ENCODE data around the gene PHLDA3.

PHLDA3 gene

DNA sequence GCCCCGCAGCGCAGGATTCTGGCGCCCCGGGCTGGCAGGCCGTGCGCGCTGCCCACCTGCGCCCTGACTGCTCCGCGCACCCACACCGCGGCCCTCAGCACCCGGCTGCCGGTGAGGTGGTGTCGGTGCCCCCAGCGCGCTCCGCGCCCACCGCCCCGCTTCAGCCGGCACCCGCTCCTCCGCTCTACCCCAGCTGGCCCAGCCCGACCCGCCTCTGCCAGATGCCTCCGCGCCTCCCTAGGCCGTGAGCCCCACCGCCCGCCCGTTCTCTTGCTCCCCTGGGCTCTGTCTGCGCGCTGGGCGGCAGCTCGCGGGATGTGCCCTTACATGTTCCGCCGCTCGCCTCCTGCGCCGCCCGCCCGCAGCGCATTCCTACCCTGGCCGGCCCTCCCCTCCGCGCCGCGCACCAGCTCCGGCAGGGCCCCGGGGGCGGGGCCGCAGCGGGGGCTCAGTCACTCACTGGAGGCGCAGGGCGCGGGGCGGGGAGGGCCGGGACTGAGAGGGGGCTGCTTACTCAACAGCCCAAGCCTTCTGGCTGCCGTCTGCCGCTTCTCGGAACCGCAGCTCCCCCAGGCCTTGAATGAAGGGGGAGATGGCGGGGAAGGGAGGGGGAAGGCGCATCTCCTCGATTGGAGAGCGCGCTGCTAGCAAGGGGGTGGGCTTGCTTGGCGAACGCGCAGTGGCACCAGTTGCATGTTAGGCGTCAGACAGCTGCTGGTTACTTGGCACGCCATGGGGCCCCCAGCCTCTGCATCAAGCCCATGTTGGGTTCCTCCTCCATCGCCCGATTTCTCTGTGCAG, at the start of gene PHLDA3:
TSS of gene PHLDA3 (minus strand) at position 345 of the 801 bp plus-strand sequence. CDS start 402 bp downstream, outside the sequence.
- DNase-seq (ENCODE audit: low read depth): no peak
- H3K4me3 ChIP-seq (ENCODE audit: low read length): peak within 1 kb of the TSS; percentile 89
- TF ChIP-seq CTCF (conservative IDR thresholded peaks at IDR 0.05; ENCODE audit: low read depth, low read length): no peak

DNA sequence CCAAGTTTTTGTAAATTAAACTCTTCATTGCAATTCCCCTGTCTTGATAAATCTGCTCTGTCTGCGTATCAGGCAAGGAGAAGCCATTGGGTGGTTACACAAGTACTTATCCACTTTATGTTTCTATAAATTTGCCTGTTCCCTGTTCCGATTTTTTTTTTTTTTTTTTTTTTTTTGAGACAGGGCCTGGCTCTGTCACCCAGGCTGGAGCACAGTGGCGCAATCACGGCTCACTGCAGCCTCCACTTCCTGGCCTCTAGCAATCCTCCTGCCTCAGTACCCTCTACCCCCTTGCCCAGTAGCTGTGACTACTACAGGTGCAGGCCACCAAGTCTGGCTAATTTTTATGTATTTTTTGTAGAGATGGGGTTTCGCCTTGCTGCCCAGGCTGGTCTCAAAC, 49.1 kb upstream of the PHLDA3 start:
- DNase-seq (ENCODE audit: low read depth): no peak
- TF ChIP-seq CTCF (conservative IDR thresholded peaks at IDR 0.05; ENCODE audit: low read depth, low read length): no peak
- no peak overlapping the region for H3K4me3 ChIP-seq (ENCODE audit: low read length)

GRCh38 chr1:201517631-201518030, 48.6 kb upstream of the PHLDA3 start:
- DNase-seq (ENCODE audit: low read depth): no peak
- H3K4me3 ChIP-seq (ENCODE audit: low read length): no peak overlapping the region
- TF ChIP-seq CTCF (conservative IDR thresholded peaks at IDR 0.05; ENCODE audit: low read depth, low read length): no peak

- H3K4me3 ChIP-seq (ENCODE audit: low read length): no peak overlapping the region
- no peak for DNase-seq (ENCODE audit: low read depth)
- TF ChIP-seq CTCF (conservative IDR thresholded peaks at IDR 0.05; ENCODE audit: low read depth, low read length): no peak
Observed at GRCh38 chr1:201516511-201517127, 47.6 kb upstream of the PHLDA3 start.

DNA sequence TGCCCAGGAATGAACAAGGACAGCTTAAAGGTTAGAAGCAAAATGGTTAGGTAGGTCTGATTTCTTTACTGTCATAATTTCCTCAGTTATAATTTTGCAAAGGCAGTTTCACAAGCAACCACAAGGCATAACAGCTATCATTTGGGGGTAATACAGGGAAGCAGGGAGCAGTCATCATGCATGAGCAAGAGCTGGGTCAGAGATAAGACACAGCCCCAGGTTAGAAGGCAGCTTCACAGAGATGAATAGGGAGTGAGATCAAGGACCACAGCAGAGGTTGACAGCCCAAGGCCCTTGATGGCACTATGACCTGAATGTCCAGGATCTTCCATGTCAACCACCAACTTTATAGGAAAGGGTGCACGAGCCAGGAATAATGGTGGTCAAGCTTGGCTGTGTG, 46.9 kb upstream of the PHLDA3 start:
- no peak for DNase-seq (ENCODE audit: low read depth)
- TF ChIP-seq CTCF (conservative IDR thresholded peaks at IDR 0.05; ENCODE audit: low read depth, low read length): no peak
- no peak overlapping the region for H3K4me3 ChIP-seq (ENCODE audit: low read length)

DNA sequence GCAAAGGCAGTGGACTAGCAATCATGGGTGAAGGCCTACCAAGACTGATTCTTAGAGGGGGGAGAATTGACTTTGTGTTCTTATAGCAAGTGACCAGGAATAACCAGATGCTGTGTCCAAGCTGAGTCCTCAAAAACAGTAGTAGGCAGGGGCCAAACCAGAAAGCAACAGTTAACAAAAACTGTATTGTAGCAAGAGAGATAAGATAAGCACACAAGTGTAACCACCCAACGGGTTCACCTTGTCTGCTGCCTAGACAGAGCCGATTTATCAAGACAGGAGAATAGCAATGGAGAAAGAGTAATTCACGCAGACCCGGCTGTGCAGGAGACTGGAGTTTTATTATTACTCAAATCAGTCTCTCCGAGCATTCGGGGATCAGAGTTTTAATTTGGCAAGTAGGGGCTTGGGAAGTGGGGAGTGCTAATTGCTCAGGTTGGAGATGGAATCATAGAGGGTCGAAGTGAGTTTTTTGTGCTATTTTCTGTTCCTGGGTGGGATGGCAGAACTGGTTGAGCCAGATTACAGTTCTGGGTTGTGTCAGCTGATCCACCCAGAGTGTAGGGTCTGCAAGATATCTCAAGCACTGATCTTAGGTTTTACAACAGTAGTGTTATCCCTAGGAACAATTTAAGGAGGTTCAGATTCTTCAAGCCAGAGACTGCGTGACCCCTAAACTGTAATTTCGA, 46.2 kb upstream of the PHLDA3 start:
- DNase-seq (ENCODE audit: low read depth): no peak
- TF ChIP-seq CTCF (conservative IDR thresholded peaks at IDR 0.05; ENCODE audit: low read depth, low read length): no peak
- H3K4me3 ChIP-seq (ENCODE audit: low read length): no peak overlapping the region

All from retinal pigment epithelial cell (primary cell).